ENCODE measurements around the gene OXLD1.

The OXLD1 gene

GRCh38 chr17:81701288-81702071, 35.1 kb upstream of the OXLD1 start:
- DNase-seq = no peak

- DNase-seq = no peak
Measured at GRCh38 chr17:81700353-81701287, 34.2 kb upstream of the OXLD1 start.

- no peak for DNase-seq
Measured at GRCh38 chr17:81697261-81698044, 31.0 kb upstream of the OXLD1 start.

- no peak for DNase-seq
Measured at GRCh38 chr17:81696218-81696941, 30.0 kb upstream of the OXLD1 start.

DNA sequence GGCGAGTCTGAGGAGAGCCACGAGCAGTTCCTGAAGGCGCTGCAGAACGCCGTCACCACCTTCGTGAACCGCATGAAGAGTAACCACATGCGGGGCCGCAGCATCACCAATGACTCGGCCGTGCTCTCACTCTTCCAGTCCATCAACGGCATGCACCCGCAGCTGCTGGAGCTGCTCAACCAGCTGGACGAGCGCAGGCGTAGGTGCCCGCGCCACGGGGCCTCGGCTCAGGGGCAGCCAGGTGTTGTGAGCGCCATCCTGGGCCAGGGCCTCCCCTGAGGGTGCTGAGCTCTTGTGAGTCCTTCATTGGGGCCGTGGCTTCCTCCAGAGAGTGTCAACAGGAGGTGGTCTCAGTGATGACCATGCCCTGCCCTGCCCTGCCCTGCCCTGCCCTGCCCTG, 29.4 kb upstream of the OXLD1 start:
- DNase-seq = no peak

GRCh38 chr17:81695211-81695610, 28.8 kb upstream of the OXLD1 start:
- DNase-seq = no peak

DNA sequence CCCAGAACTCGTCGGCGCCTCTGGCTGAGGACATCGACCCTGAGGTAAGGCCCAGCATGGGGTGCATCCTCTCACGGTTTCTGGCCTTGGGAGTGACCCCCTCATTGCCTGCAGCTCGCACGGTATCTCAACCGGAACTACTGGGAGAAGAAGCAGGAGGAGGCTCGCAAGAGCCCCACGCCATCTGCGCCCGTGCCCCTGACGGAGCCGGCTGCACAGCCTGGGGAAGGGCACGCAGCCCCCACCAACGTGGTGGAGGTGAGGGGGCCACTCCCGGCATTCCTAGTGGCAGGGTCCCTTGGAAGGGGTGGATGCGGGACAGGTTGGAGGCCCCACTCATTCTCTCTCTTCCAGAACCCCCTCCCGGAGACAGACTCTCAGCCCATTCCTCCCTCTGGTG, 28.4 kb upstream of the OXLD1 start:
- DNase-seq = no peak

- DNase-seq = no peak
Measured at GRCh38 chr17:81693509-81694210, 27.3 kb upstream of the OXLD1 start.

DNA sequence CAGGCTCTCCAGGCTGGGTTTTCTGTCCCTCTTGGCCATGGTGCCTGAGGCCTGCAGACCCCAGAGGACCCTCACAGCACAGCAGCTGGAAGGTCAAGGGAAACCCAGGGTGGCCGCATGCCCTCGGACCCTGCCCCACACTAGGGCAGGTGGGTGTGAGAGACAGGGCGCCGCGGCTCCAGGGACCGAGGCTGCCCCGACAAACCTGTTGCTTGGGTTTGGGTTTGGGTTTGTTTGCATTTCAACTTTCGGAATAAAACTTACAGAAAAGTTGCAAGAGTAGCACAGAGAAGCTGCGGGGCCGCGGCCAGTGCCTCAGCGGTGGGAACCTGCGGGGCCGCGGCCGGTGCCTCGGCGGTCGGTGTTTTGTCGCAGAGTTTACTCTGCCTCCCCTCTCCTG, 25.2 kb upstream of the OXLD1 start:
- no peak for DNase-seq

GRCh38 chr17:81691196-81691595, 24.8 kb upstream of the OXLD1 start:
- DNase-seq = no peak

DNA sequence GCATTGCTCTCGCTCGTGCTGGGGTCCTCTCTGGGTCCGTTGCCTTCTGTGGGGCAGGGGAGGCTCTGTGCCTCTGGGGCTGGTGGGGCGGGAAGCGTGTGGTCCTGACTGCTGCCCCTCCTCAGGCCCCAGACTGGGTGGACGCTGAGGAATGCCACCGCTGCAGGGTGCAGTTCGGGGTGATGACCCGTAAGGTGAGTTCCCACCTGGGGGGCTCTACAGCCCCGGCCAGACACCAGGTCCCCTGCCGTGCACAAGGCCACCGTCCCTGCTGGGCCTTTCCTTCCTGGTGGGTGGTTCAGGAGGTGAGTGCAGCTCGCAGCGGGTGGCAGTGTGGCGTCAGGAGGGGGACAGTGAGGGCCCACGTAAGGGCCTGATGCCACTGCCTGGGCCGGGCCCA, 24.1 kb upstream of the OXLD1 start:
- no peak for DNase-seq

DNA sequence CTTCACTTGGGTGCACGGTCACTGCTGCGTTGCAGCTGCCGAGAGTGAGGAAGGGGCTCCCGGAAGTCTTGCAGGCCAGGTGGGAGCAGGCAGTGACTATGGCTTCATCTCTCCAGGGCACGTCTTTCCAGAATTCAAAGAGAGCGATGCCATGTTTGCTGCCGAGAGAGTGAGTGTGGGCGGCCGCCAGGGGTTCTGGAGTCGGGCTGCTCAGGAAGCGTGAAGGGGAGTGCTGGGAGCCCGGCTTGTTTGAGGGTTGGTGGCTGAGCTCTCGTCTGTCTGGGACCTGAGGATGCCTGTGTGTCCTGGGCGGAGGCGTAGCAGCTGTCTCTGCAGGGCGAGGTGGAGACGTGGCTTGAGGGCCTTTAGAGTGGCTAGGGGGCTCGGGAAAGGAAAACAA, 23.7 kb upstream of the OXLD1 start:
- DNase-seq = no peak

DNA sequence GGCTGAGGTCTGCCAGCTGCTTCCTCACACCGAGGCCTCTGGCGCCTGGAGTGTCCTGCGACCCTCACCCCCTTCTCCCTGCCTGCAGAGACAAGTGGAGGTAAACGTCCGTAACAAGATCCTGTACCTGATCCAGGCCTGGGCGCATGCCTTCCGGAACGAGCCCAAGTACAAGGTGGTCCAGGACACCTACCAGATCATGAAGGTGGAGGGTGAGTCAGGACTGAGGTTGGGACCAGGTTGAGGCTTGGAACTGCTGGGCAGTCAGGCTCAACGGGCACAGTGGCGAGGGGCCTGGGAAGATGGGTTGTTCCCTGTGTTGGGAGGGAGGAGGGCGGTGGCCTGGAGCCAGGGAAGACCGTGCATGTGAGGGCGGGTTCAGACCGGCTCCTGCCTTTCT, 22.2 kb upstream of the OXLD1 start:
- no peak for DNase-seq

DNA sequence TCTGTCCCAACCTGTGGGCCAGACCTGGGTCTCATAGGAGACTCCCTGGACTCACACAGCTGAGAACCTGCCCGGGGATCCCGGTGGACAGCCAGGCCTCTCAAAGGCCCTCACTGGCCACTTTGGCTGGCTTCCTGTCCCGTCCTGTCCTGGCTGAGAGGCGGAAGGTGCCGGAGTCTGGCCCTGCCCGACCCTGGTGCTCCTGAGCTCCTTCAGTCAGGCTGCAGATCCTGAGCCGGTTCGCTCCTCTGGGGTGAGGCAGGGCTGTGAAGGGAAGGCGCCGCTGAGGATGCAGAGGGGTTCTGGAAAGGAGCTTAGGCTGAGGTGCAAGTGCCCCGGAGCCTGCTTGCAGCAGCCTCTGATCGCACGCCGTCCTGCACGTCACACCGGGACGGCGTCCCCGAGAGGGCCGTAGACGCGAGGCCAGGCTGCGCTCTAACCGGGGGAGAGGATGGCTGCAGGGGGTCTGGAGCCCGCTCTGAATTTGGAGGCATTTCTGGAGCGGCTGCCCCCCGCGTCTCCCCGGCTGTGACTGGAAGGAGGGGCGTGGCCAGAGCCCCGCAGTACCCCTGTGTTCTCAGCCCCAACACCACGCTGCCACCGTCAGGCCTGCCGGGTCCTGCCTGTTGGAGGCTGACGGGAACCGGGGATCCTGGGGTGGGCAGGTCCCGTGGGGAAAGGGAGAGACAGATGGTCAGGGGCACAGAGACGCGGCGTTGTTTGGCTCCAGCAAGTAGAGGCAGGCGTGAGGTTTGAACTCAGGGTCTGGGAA, 21.6 kb upstream of the OXLD1 start:
- no peak for DNase-seq

GRCh38 chr17:81686614-81687013, 20.2 kb upstream of the OXLD1 start:
- DNase-seq = no peak

DNA sequence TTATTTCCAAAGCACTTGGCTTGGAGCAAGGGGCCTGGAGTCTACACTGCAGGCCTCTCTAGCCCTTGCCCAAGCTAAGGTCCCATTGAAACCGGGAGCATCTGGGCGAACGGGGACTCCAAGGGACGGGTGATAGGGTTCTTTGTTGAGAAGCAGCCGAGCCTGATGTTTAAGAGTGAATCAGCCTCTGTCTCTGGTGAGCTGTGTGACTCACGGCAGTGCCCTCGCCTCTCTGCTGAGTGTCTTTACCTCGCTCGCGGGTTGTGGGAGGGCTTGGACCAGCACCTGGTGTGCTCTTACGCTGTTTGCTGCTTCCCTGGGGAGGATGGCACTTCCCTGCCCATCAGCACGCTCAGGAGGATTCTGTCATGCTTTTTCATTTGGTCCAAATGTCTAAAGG, 18.7 kb upstream of the OXLD1 start:
- DNase-seq = no peak

DNA sequence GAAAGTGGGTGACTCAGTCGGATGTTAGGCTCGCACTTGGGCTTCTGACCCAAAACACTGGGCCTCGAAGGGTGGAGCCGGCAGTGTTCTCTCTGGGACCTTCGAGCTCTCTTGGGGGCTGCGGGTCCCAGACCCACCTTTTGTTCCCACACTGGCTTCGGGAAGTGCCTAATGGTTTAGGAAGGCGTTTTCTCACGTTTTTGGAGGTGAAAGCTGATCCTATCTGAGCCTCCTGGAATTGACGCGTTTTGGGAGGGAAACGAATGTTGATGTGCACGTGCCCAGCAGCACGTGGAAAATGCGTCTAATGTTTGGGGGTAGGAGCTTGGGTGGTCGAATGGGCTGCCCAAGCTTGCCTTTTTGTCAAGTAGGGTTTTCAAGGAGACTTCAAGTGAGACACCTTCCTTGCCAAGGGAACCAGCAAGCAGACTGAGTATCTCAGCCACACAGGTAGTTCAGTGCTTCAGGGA, 18.1 kb upstream of the OXLD1 start:
- DNase-seq = no peak

DNA sequence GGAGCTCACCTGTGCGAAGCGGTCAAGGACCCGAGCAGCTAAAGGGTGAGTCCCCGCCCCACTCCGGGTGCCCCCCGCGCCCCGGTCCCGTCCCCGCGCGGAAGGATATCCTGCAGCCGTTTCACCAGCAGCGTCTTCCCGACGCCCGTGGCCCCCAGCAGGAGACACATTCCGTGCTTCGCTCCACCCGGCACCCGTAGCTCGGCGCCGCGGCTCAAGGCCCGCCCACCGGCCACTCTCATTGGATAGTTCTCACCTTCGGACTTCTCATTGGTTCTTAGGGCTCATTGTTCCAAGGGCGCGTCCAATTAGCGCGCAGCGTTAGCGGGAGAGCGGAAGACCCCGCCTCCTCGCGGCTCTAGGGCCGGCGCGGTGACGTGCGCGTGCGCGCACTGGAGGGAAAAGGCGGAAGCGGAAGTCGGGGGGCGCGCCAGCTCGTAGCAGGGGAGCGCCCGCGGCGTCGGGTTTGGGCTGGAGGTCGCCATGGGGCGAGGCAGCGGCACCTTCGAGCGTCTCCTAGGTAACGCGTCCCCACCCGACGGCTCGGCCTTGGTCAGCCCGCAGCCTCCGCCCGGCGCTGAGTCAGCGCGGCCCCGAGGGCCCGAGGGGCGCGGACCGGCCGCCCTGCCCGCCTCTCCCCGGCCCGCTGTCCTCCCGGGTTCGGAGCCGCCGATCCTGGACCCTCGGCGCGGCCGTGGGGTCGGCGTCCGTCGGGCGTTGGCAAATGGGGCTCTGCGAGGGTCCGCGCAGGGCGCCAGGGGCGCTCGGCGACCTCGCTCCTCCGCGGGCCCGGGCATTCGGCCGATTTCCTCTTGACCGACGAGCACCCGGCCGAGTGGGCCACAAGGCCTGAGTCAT, 17.4 kb upstream of the OXLD1 start, which contains the start of the genes ARL16 and HGS:
Gene ARL16, minus strand, starts transcription at position 214 of the 858 bp plus-strand sequence. Its CDS starts 44 bp downstream, at position 170.
Gene HGS, plus strand, starts transcription at position 428 of the 858 bp plus-strand sequence. Its CDS starts 56 bp downstream, at position 484.
- peak; percentile 98 for DNase-seq

- DNase-seq = no peak
Measured at GRCh38 chr17:81683208-81683583, 16.8 kb upstream of the OXLD1 start.

All from GOT3 (cell line).